Measurements from ENCODE around the gene ABCG2.

DNA sequence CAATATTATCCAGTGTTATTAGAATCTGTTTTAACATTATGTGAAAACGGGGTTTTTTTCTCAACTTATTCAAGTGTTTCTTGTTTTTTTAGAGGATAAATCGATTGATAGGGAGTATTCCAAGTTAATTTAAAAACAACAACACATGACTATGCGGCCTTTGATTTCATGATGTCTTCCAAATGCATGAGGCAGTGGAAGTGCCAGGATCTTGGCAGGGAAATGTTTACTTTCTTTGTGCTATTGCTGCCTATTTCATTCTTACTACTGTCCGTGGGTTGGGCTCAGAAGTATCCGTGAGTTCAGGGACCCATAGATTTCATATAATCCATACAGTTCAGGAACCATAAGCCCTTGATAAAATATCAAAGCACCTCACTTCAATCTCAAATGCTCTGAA lies 64.6 kb downstream of the ABCG2 start:
- TF ChIP-seq, protein P1, sequence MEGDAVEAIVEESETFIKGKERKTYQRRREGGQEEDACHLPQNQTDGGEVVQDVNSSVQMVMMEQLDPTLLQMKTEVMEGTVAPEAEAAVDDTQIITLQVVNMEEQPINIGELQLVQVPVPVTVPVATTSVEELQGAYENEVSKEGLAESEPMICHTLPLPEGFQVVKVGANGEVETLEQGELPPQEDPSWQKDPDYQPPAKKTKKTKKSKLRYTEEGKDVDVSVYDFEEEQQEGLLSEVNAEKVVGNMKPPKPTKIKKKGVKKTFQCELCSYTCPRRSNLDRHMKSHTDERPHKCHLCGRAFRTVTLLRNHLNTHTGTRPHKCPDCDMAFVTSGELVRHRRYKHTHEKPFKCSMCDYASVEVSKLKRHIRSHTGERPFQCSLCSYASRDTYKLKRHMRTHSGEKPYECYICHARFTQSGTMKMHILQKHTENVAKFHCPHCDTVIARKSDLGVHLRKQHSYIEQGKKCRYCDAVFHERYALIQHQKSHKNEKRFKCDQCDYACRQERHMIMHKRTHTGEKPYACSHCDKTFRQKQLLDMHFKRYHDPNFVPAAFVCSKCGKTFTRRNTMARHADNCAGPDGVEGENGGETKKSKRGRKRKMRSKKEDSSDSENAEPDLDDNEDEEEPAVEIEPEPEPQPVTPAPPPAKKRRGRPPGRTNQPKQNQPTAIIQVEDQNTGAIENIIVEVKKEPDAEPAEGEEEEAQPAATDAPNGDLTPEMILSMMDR (IDR thresholded peaks at IDR 0.05), result no peak
- TF ChIP-seq POLR2A (IDR thresholded peaks at IDR 0.05), result no peak

All from Peyer's patch (tissue), 4 donors.